AG08395 (cell line): ENCODE data around the gene CRCP.
A peak's percentile ranks its signal among the peaks of the same experiment; 100 is the strongest.
"Not testable (repeated sequence)": the region's sequence is repeated elsewhere in the genome, so short reads cannot be mapped to it uniquely, and the experiment has no call there.

ENCODE experiments used
- DNase-seq: peaks from one replicate; pipeline ENCODE4 v3.0.0; 2012; ENCODE audit warnings: mixed read lengths, low spot score

Gene CRCP

GRCh38 chr7:66156035-66156434, 41.4 kb downstream of the CRCP start:
- DNase-seq, result not testable (repeated sequence)

- DNase-seq, result no peak
These were observed 42.4 kb downstream of the CRCP start for GRCh38 chr7:66157060-66157459.

- no peak for DNase-seq
These were observed 48.0 kb downstream of the CRCP start for GRCh38 chr7:66162622-66163021.

- DNase-seq, result no peak
These were observed 48.6 kb downstream of the CRCP start for GRCh38 chr7:66163186-66163610.

GRCh38 chr7:66164356-66164755, 49.7 kb downstream of the CRCP start:
- no peak for DNase-seq

- peak; percentile 48 for DNase-seq
These were observed 53.2 kb downstream of the CRCP start for GRCh38 chr7:66167773-66168387.

- DNase-seq, result no peak
These were observed 55.0 kb downstream of the CRCP start for GRCh38 chr7:66169616-66170015.

GRCh38 chr7:66170309-66171231, 55.9 kb downstream of the CRCP start:
- peak; percentile 25 for DNase-seq

- DNase-seq, result not testable (repeated sequence)
These were observed 58.1 kb downstream of the CRCP start for GRCh38 chr7:66172536-66173401.

- DNase-seq, result peak; percentile 8
These were observed 59.2 kb downstream of the CRCP start for GRCh38 chr7:66173856-66174255.

GRCh38 chr7:66175006-66175405, 60.4 kb downstream of the CRCP start:
- DNase-seq, result not testable (repeated sequence)

- peak; percentile 18 for DNase-seq
These were observed 62.3 kb downstream of the CRCP start for GRCh38 chr7:66176914-66177313.

- DNase-seq, result no peak
These were observed 63.6 kb downstream of the CRCP start for GRCh38 chr7:66178258-66178657.

GRCh38 chr7:66181329-66181728, 66.7 kb downstream of the CRCP start:
- no peak for DNase-seq

- no peak for DNase-seq
These were observed 67.2 kb downstream of the CRCP start for GRCh38 chr7:66181845-66182244.

- no peak for DNase-seq
These were observed 68.3 kb downstream of the CRCP start for GRCh38 chr7:66182920-66183319.

- peak; percentile 85 for DNase-seq
These were observed 69.1 kb downstream of the CRCP start for GRCh38 chr7:66183700-66184099.

- no peak for DNase-seq
These were observed 71.1 kb downstream of the CRCP start for GRCh38 chr7:66185680-66186187.

- no peak for DNase-seq
These were observed 72.3 kb downstream of the CRCP start for GRCh38 chr7:66186991-66187390.

GRCh38 chr7:66187905-66188304, 73.3 kb downstream of the CRCP start:
- DNase-seq, result peak; percentile 92

- DNase-seq, result no peak
These were observed 74.0 kb downstream of the CRCP start for GRCh38 chr7:66188645-66189044.
